Sciatic nerve (tissue), 2 donors: ENCODE data around the gene ASGR1. TPM values are rescaled to one million over a fixed set of nuclear protein-coding genes. Genes with fewer than 3 reads are reported as not detected.
A peak's percentile ranks its signal among the peaks of the same experiment; 100 is the strongest.
"Not testable (repeated sequence)": the region's sequence is repeated elsewhere in the genome, so short reads cannot be mapped to it uniquely, and the experiment has no call there.

Experiments
- ATAC-seq: fragments of 200-7000 bp; cut with Tn5 transposase; one replicate; pipeline ENCODE4 v1.9.1; 2020; ENCODE audit warnings: mild to moderate bottlenecking, moderate library complexity
- DNase-seq: peaks from one replicate; pipeline ENCODE4 v3.0.0-alpha.2; 2020; ENCODE audit warnings: low spot score
- intact Hi-C: fragments of 100-400 bp; cut with DNase I; formaldehyde crosslinking; loops from one replicate; pipeline ENCODE4 v1.14.2; 2022
- microRNA-seq: library from miRNA; unstranded; fragments of <30 nt; microRNA quantifications from one replicate; pipeline ENCODE4 v1.2.0, GENCODE V29; 2020
- total RNA-seq: library from RNA; stranded (reverse); fragmentation: NEBNext Ultra II Directional; extraction: Animal tissue kit (Norgen Biotek cat#: 25700); gene quantifications from one replicate; pipeline ENCODE4 v1.2.1, GENCODE V29; 2021
- donor health status: DM: no; HTN: no; CAD: no.
- donor health status: DM: no; HTN: no; CAD: no.

The ASGR1 gene
- total RNA-seq, 1 donor from 2014 or later, result 2.3 TPM

GRCh38 chr17:7133916-7134315, 45.3 kb downstream of the ASGR1 start:
- ATAC-seq (no peak), DNase-seq (peak; percentile 49)
- intact Hi-C loops, result no loop called here

DNA sequence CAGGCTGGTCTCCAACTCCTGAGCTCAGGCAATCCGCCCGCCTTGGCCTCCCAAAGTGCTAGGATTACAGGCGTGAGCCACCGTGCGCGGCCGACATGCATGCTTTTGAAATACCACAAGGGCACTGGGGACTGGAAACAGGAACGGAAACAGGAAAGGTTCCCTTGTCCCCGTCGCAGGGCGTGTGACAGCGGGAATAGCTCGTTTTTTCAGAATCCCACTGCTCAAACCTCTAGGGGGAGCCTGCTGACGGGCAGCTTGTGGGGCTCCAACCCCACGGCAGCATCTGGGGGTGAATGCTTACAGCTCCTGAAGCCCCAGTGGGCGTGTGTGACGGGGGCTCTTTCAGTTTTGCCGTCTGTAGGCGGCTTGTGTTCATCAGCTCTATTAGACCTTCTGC, 45.7 kb downstream of the ASGR1 start:
- DNase-seq (peak; percentile 63), ATAC-seq (no peak)
- intact Hi-C loops, result no loop called here

DNA sequence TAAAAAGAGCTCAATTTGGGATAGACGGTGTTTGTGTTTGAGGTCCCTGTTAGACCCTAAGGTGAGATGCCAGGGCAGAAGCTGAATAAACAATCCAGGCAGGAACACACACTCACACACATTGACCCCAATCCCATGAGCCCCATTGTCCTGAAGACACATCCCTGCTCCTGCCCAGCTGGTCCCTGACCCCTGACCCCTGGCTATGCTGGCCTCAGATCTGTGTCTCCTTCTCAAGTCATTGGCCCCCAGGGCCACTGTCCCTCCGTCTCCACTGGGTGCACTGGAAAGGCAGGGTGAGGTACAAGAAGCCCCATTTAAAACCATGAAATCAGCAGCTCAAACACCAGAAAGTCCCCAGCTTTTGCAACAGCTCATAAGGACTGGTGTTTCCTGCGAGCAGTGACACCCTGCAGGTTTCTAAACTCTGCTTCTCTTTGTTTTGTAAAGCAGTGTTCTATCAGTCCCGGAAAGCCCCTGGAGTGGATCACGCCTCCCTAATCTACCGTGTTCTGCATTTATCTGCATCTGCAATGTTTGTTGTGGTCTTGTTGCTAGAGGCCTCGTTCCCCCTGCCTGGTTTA, 46.6 kb downstream of the ASGR1 start:
- peak; percentile 60 for DNase-seq
- intact Hi-C loops, result no loop called here

DNA sequence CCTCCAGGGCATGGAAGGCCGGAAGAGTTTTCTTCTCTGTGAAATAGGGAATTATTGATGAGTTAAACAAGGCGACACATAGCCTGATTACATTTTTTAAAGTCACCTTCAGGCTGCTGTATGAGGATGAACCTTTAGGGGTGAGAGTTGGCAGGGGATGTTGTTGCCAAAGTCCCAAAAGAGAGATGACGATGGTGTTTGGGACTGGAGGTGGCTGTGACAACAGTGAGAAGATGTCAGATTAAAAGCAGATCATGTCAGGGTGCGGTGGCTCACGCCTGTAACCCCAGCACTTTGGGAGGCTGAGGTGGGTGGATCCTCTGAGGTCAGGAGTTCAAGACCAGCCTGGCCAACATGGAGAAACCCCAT, 47.8 kb downstream of the ASGR1 start:
- ATAC-seq (no peak), DNase-seq (peak; percentile 1)
- intact Hi-C loops, result no loop called here

More for the DNA sequence above, 46.6 kb downstream of the ASGR1 start:
- ATAC-seq, result peak; percentile 56

DNA sequence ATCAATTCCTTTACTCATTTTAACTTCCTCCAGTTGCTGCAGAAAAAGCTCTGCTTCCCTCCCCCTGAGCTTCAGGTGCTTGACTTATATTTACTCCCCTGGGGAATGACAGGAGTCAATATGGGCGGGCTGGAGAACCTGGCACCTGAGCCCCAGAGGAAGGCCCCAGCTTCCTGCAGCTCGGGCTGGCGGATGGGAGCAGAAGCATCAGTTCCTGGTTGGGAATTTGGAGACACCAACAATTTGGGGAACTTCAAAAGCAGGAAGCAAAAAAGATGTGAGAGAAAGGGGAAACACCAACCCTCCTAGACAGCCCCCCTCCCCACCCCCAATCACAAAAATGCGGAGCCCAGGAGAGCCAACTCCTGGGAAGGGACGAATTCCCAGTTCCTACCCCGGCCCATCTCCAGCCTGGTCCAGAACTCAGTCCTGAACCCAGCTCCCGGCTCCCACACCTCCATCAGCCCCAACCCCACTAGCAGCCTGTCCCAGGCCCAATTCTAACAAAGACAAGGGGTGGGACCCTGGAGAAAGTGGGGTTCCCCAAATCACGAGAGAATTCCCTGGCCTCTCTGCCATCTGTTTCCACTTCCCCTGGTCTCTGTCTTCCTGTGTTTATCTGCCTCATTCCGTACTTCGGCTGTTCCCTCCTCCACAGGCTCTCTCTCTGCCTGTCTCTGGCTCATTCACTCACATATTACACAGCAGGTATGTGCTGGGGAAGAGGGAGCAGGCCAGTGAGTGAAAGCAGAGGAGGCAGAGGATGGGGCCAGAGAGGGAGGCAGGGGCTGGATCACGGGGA, 48.3 kb downstream of the ASGR1 start:
- intact Hi-C loops, result no loop called here
- DNase-seq (peak; percentile 54), ATAC-seq (peak; percentile 53)

DNA sequence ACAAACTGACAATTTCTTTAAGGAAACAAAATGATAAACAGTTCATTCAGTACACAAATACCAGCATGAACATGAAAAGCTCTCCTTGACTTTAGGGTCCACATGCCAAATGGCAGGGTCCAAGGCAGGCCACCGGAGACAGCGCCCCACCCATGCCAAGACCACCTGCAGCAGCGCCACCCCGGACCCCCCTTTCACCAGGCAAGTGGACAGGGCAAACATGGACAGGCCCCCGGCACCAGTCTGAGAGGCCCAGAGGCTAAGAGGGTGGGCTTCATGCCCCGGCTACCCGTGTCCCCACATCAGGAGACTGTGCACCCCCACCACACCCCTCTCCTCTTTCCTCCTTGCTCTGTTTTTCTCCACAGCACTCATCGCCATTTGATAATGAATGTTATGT, 49.9 kb downstream of the ASGR1 start:
- intact Hi-C loops, result no loop called here
- no peak for ATAC-seq

DNA sequence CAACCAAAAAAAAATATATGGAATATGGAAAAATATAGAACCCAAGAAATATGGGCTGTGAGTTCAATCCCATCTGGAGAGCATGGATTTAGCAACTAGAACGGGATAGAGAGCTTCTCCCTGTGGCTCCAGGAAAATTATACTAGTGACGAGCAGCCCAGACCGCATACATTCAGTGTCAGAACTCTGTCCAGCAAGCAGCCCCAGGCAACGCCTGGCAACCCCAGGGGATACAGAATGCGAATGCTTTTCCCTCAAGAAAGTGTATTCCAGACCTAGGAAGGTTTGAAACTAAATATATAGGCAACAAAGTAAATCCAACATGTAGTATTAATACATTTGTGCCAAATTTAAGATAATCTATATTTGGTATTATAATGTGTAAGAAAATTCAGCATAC, 51.0 kb downstream of the ASGR1 start:
- ATAC-seq (no peak), DNase-seq (peak; percentile 17)
- intact Hi-C loops, result no loop called here

More for the DNA sequence above, 49.9 kb downstream of the ASGR1 start:
- DNase-seq, result peak; percentile 35

DNA sequence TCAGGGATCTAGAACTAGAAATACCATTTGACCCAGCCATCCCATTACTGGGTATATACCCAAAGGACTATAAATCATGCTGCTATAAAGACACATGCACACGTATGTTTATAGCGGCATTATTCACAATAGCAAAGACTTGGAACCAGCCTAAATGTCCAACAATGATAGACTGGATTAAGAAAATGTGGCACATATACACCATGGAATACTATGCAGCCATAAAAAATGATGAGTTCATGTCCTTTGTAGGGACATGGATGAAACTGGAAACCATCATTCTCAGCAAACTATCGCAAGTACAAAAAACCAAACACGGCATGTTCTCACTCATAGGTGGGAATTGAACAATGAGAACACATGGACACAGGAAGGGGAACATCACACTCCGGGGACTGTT, 51.7 kb downstream of the ASGR1 start:
- DNase-seq, intact Hi-C loops: not testable (repeated sequence)

DNA sequence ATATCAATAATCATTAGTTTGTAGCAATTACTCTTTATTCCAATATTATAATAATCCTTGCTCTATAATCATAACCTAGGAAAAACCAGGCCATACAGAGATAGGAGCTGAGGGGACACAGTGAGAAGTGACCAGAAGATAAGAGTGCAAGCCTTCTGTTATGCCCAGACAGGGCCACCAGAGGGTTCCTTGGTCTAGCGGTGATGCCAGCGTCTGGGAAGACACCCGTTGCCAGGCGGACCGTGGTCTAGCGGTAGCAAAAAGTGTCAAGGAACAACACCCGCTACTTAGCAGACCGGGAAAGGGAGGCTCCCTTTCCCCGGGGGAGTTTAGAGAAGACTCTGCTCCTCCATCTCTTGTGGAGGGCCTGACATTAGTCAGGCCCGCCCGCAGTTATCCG, 52.8 kb downstream of the ASGR1 start:
- DNase-seq, intact Hi-C loops, ATAC-seq: not testable (repeated sequence)

More for the DNA sequence above, 51.7 kb downstream of the ASGR1 start:
- not testable (repeated sequence) for ATAC-seq

- intact Hi-C loops, result no loop called here
- ATAC-seq, result no peak
- no peak for DNase-seq
These were observed 54.2 kb downstream of the ASGR1 start for GRCh38 chr17:7124923-7125322.

- ATAC-seq, result no peak
- intact Hi-C loops, result no loop called here
- no peak for DNase-seq
These were observed 55.3 kb downstream of the ASGR1 start for GRCh38 chr17:7123844-7124243.

Small RNA genes lying within 50 kb of the gene (microRNA-seq; reads per million reads assigned to microRNA genes)
- gene MIR324, result 595 reads per million, percentile 78 among the genes with 10 or more reads in this experiment

Other genes with a start within 250 kb of the ASGR1 start
- gene ALOX12, start 183.3 kb downstream of the ASGR1 start, total RNA-seq, result not detected
- 152 TPM for gene RNASEK, start 166.7 kb downstream of the ASGR1 start, total RNA-seq
- gene BCL6B, start 156.3 kb downstream of the ASGR1 start, total RNA-seq, result 24.5 TPM
- 1.8 TPM for gene SLC16A13, start 143.4 kb downstream of the ASGR1 start, total RNA-seq
- 0.89 TPM for gene SLC16A11, start 135.3 kb downstream of the ASGR1 start, total RNA-seq
- gene CLEC10A, start 99.1 kb downstream of the ASGR1 start, total RNA-seq, result 14.7 TPM
- gene ASGR2, start 64.5 kb downstream of the ASGR1 start, total RNA-seq, result 1.1 TPM
- 32.2 TPM for gene DLG4, start 40.5 kb upstream of the ASGR1 start, total RNA-seq
- 321 TPM for gene ACADVL, start 40.6 kb upstream of the ASGR1 start, total RNA-seq
- 49.1 TPM for gene DVL2, start 55.1 kb upstream of the ASGR1 start, total RNA-seq
- 23.8 TPM for gene PHF23, start 60.1 kb upstream of the ASGR1 start, total RNA-seq
- gene GABARAP, start 63.1 kb upstream of the ASGR1 start, total RNA-seq, result 397 TPM
- 82.0 TPM for gene CTDNEP1, start 72.4 kb upstream of the ASGR1 start, total RNA-seq
- 26.7 TPM for gene ELP5, start 72.8 kb upstream of the ASGR1 start, total RNA-seq
- gene CLDN7, start 83.1 kb upstream of the ASGR1 start, total RNA-seq, result 4.1 TPM
- 6.1 TPM for gene SLC2A4, start 102.3 kb upstream of the ASGR1 start, total RNA-seq
- 2.1 TPM for gene YBX2, start 115.3 kb upstream of the ASGR1 start, total RNA-seq
- gene EIF5A, start 128.3 kb upstream of the ASGR1 start, total RNA-seq, result 168 TPM
- gene GPS2, start 136.0 kb upstream of the ASGR1 start, total RNA-seq, result 53.8 TPM
- gene NEURL4, start 150.0 kb upstream of the ASGR1 start, total RNA-seq, result 37.0 TPM
- gene ACAP1, start 157.2 kb upstream of the ASGR1 start, total RNA-seq, result 38.3 TPM
- gene KCTD11, start 172.8 kb upstream of the ASGR1 start, total RNA-seq, result 64.6 TPM
- not detected for gene TMEM95, start 175.8 kb upstream of the ASGR1 start, total RNA-seq
- gene TNK1, start 201.7 kb upstream of the ASGR1 start, total RNA-seq, result 6.1 TPM
- gene PLSCR3, start 215.2 kb upstream of the ASGR1 start, total RNA-seq, result 37.1 TPM
- 75.0 TPM for gene TMEM256, start 224.7 kb upstream of the ASGR1 start, total RNA-seq
- 44.8 TPM for gene NLGN2, start 228.5 kb upstream of the ASGR1 start, total RNA-seq
- gene SPEM1, start 241.0 kb upstream of the ASGR1 start, total RNA-seq, result not detected
- not detected for gene SPEM2, start 246.2 kb upstream of the ASGR1 start, total RNA-seq
- not detected for gene SPEM3, start 249.5 kb upstream of the ASGR1 start, total RNA-seq